Lower lobe of right lung (tissue), 2 donors: ENCODE results near the gene SMG5. TPM values are rescaled to one million over a fixed set of nuclear protein-coding genes. Genes with fewer than 3 reads are reported as not detected.
A peak's percentile ranks its signal among the peaks of the same experiment; 100 is the strongest.

Experiments used
- ATAC-seq, 2 donors: fragments of 200-7000 bp; cut with Tn5 transposase; one replicate each; pipeline ENCODE4 v1.9.1; 2020 to 2022; ENCODE audit warnings: mild to moderate bottlenecking in 2 of 2, moderate library complexity in 2 of 2
- DNase-seq: peaks from one replicate; pipeline ENCODE4 v3.0.0-alpha.2; 2020
- H3K27ac ChIP-seq: fragments of 200-600 bp; one replicate; pipeline ENCODE4 v1.8.0; 2022
- H3K27me3 ChIP-seq: fragments of 200-600 bp; one replicate; pipeline ENCODE4 v1.8.0; 2022; ENCODE audit warnings: low read depth
- H3K36me3 ChIP-seq: fragments of 200-600 bp; one replicate; pipeline ENCODE4 v1.8.0; 2022; ENCODE audit warnings: mild to moderate bottlenecking
- H3K4me1 ChIP-seq: fragments of 200-600 bp; one replicate; pipeline ENCODE4 v1.8.0; 2022
- H3K4me3 ChIP-seq: fragments of 200-600 bp; one replicate; pipeline ENCODE4 v1.8.0; 2022; ENCODE audit warnings: mild to moderate bottlenecking
- H3K9me3 ChIP-seq: fragments of 200-600 bp; one replicate; pipeline ENCODE4 v1.8.0; 2022
- CTCF ChIP-seq: fragments of 200-600 bp; IDR thresholded peaks from one replicate; pipeline ENCODE4 v1.8.0; 2022; ENCODE audit warnings: antibody characterized with exemption, mild to moderate bottlenecking
- intact Hi-C: fragments of 100-400 bp; cut with DNase I; formaldehyde crosslinking; loops from one replicate; pipeline ENCODE4 v1.11.0; 2022
- total RNA-seq: library from RNA; stranded (reverse); fragmentation: NEBNext Ultra II Directional; extraction: Animal tissue kit (Norgen Biotek cat#: 25700); gene quantifications from one replicate; pipeline ENCODE4 v1.2.1, GENCODE V29; 2021
- donor health status: DM: no; HTN: yes; CAD: no; lungs with severe emphysema.

Gene SMG5
- total RNA-seq, 1 donor from 2014 or later: 68.9 TPM

GRCh38 chr1:156258859-156259258, 23.8 kb downstream of the SMG5 start:
- DNase-seq (no peak), ATAC-seq (no peak)
- no peak for TF ChIP-seq CTCF
- Histone ChIP-seq H3K4me3 (no peak overlapping the region), H3K4me1 (no peaks in the 10 kb centered on the region), H3K9me3 (no peaks in the 10 kb centered on the region), H3K27ac (no peak overlapping the region), H3K36me3 (peaks cover 100% of the 10 kb centered on the region), H3K27me3 (no peaks in the 10 kb centered on the region)
- intact Hi-C loops: no loop called here

DNA sequence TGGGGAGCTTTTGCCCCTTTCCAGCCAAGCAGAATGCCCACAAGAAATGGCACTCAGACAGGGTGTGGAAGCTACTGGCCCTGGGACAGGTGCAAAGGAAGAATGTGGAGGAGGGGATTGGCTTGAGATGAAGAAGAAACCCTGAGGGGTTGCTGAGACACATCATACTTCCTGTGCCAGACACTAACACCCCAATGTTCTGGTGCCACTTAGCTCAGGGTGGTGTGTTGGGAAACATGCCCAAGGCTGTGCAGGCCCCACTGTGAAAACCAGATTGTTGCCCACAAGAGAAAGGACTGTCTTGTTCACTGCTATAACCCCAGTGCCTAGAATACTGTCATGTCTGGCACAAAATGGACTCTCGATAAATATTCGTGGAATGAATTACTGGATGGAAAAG, 24.9 kb downstream of the SMG5 start:
- no peak overlapping the region for H3K4me3 ChIP-seq
- no peaks in the 10 kb centered on the region for H3K27me3 ChIP-seq
- H3K9me3 ChIP-seq: no peaks in the 10 kb centered on the region
- intact Hi-C loops: no loop called here
- peaks cover 100% of the 10 kb centered on the region for H3K36me3 ChIP-seq
- H3K27ac ChIP-seq: no peak overlapping the region
- no peaks in the 10 kb centered on the region for H3K4me1 ChIP-seq
- DNase-seq: no peak
- ATAC-seq: no peak
- no peak for TF ChIP-seq CTCF

DNA sequence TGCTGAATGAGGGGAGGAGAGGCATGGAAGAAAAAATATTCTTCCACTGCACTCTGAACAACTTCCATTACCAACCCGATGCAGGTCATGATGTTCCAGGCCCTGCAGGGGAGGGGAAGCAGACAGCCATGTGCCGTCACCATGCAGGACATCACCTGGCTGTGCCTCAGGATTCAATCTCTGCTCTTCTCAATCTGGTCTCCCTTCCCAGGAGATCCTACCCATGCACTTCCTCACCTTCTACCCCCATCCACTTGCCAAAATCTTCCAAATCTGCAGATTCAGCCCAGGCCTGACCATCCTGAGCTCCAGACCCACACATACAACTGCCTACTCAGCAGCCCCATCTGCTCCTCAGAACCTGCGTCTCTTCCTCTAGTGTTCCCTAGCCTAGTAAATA, 29.0 kb downstream of the SMG5 start:
- intact Hi-C loops: no loop called here
- no peaks in the 10 kb centered on the region for H3K4me1 ChIP-seq
- ATAC-seq (no peak), DNase-seq (no peak)
- no peak overlapping the region for H3K4me3 ChIP-seq
- H3K36me3 ChIP-seq: peaks cover 96% of the 10 kb centered on the region
- no peak for TF ChIP-seq CTCF
- no peaks in the 10 kb centered on the region for H3K9me3 ChIP-seq
- no peak overlapping the region for H3K27ac ChIP-seq
- H3K27me3 ChIP-seq: no peaks in the 10 kb centered on the region

GRCh38 chr1:156251527-156251926, 31.1 kb downstream of the SMG5 start:
- Histone ChIP-seq H3K27me3 (no peaks in the 10 kb centered on the region), H3K4me1 (peaks cover 13% of the 10 kb centered on the region), H3K9me3 (no peaks in the 10 kb centered on the region), H3K36me3 (peaks cover 75% of the 10 kb centered on the region), H3K4me3 (no peak overlapping the region), H3K27ac (peak overlapping the region; percentile 18)
- DNase-seq (no peak), ATAC-seq (no peak)
- no peak for TF ChIP-seq CTCF
- intact Hi-C loops: no loop called here

GRCh38 chr1:156249593-156249992, 33.0 kb downstream of the SMG5 start:
- Histone ChIP-seq H3K9me3 (no peaks in the 10 kb centered on the region), H3K27me3 (peaks cover 11% of the 10 kb centered on the region), H3K27ac (no peak overlapping the region), H3K4me3 (no peak overlapping the region), H3K4me1 (peaks cover 27% of the 10 kb centered on the region), H3K36me3 (peaks cover 56% of the 10 kb centered on the region)
- intact Hi-C loops: no loop called here
- no peak for TF ChIP-seq CTCF
- ATAC-seq (no peak), DNase-seq (no peak)

- Histone ChIP-seq H3K27ac (no peak overlapping the region), H3K27me3 (peaks cover 11% of the 10 kb centered on the region), H3K4me3 (no peak overlapping the region), H3K4me1 (peaks cover 27% of the 10 kb centered on the region), H3K9me3 (no peaks in the 10 kb centered on the region), H3K36me3 (peaks cover 43% of the 10 kb centered on the region)
- no peak for TF ChIP-seq CTCF
- ATAC-seq: no peak
- intact Hi-C loops: no loop called here
- no peak for DNase-seq
Measured at GRCh38 chr1:156248323-156248683, 34.3 kb downstream of the SMG5 start.
